NCI-H2171 (cell line): ENCODE results near the gene FAM149A.

ENCODE experiments used
- DNase-seq: peaks from one replicate; lab custom pipeline; 2025; lab: John Stamatoyannopoulos, UW

The FAM149A gene

DNA sequence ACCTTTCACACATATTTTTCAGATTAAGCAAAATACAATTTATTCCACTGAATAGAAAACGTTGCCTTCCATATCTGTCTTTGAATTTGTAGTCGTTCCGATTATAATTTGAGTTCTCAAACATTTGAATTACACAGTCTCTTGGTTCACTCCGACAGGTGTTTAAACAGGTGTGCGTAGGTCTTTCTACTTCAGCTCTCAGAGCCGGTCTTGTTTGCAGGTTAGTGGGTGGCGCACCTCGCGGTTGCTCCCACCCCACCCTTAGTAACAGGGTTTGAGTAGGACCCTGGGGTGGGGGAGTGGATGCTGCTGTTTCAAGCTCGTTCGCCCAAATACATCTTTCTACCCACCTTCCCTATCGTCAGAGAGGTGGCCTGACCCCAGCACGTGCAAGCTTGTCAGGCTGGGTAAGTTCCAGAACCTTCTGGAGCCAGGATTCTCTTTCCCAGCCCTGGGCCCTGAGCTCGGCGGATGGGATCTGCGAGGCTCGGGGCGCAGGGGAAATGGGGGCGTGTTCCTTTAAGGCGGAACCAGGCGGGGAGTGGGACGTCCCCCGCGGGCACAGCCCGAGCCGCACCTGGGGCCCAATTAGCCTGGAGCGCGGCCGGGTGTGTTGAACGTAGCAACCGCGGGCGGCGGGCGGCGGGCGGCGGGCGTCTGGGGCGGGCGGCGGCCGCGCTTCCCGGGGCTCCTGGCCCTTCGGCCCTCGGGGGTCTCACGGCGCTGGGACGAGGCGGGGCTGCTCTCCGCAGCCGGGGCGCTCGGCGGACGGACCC is at the start of gene FAM149A:
FAM149A (plus strand) TSS at position 591 of the 776 bp plus-strand sequence.
- no peak for DNase-seq

GRCh38 chr4:186058253-186058979 is 46.1 kb upstream of the FAM149A start:
- DNase-seq = no peak

- DNase-seq = no peak
These were observed 45.6 kb upstream of the FAM149A start for GRCh38 chr4:186058980-186059316.

- no peak for DNase-seq
These were observed 42.6 kb upstream of the FAM149A start for GRCh38 chr4:186061921-186062320.

DNA sequence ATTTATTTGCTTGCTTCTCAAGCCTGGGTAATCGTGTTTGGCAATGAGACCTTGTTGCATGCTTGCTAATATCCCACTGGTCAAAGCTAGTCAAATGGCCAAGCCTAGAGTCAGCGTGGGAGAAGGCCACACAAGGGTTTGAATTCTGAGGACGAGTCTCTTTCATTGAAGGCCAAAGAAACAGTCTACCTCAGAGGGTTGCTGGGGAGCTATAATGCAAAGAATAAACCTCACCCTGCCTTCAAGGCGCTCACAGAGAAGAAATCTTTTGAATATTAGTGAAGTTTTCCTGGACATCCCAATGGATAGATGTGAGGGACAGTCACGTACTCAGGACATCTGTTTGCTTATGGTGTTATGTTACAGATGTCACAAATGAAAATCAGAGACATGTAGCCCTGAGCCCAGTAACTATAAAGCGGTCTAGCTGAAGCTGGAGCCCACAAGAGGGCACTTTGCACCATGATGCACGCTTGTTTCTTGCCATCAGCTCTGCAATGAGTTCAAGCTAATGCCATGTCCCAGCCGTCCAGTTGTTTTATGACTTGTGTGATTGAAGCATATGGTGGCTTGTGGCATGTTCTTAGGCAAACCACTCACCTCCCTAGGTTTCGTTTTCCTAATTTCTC is 36.6 kb upstream of the FAM149A start:
- no peak for DNase-seq

DNA sequence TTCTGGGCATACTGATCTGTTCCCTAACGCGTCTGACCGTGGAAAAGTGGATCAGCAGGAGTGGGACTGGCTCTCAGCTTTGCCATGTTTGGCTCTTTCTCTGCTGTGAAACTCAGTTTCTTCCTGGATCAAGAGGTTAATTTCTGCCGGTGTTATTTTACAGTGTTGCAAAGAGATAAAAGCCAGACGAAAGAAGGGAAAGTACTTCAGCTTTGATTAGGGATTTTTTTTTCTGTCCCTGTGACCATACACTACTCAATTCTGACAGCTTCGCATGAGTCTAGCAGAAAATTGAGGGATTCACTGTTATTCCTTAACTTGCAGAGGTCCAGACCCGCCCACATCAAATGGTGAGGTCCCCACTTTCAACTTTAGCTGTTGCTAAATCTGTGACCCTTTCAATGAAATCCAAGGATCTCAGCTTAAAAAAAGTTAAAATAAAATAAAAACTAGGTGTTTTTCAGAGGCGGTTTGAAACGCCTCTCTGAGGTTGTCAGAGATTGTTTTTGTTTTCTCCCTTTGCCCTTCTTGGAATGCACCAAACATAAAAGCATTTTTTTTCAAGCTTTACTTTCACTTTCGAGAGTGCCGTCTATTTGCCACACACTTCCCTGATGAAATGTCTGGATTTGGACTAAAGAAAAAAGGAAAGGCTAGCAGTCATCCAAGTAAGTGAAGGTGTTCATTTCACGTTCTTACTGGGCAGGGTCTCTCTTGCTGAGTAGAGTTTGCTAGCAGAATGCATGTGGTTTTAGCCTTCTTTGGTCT is 35.7 kb upstream of the FAM149A start, which contains the start of gene TLR3:
TLR3 (plus strand) TSS at position 576 of the 768 bp plus-strand sequence. CDS start 7,464 bp downstream, outside the sequence.
- DNase-seq = no peak

GRCh38 chr4:186069729-186070128 is 34.8 kb upstream of the FAM149A start:
- no peak for DNase-seq

DNA sequence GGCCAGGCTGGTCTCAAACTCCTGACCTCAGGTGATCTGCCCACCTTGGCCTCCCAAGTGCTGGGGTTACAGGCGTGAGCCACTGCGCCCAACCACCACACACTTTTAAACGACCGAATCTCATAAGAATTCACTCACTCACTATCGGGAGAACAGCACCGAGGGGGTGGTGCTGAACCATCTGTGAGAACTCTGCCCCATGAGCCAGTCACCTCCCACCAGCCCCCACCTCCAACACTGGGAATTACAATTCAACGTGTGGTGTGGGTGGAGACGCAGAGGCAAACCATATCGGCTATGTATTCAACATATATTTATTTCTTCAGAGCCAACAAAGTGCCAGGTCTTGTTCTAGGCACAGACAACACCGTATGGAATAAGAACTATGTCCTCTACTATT is 32.0 kb upstream of the FAM149A start:
- no peak for DNase-seq

DNA sequence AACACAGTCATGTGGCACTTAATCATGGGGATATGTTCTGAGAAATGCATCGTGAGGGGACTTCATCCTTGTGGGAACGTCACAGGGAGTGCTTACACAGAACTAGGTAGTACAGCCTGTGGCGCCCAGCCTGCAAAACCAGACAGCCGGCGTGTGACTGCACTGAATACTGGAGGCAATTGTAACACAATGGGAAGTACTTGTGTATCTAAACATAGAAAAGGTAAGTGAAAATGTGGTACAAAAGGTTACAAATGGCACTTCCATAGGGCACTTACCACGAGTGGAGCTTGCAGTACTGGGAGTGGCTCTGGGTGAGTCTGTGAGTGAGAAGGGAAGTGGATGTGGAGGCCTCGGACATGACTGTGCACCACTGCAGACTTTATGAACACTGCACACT is 30.3 kb upstream of the FAM149A start:
- DNase-seq = no peak

GRCh38 chr4:186078981-186079638 is 25.4 kb upstream of the FAM149A start:
- DNase-seq = no peak

DNA sequence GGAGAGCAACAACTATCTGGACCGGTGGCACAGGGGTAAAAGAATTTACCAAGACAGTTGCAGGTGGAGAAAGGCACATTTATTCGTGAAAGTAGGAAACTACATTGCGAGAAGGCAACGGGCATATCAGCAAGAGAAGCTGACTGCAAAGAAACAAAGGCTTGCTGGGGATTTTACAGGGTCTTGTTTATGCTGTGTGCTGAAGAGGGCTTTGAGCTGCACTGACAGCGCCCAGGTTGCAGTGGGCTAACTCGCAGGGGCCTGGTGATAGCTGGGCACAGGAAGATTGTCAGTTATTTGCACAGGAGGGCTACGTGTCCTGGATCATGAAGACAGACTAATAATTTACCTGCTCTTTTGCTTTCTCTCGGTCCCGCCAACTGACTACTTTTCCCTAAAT is 24.8 kb upstream of the FAM149A start:
- no peak for DNase-seq

- no peak for DNase-seq
These were observed 23.2 kb upstream of the FAM149A start for GRCh38 chr4:186081202-186081807.

DNA sequence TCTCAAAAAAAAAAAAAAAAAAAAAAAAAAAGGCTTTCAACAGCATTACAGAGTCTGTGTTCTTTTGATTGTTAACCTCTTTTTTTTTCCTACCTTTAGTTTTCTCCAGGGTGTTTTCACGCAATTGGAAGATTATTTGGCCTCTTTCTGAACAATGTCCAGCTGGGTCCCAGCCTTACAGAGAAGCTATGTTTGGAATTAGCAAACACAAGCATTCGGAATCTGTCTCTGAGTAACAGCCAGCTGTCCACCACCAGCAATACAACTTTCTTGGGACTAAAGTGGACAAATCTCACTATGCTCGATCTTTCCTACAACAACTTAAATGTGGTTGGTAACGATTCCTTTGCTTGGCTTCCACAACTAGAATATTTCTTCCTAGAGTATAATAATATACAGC is 22.3 kb upstream of the FAM149A start:
- DNase-seq = no peak

DNA sequence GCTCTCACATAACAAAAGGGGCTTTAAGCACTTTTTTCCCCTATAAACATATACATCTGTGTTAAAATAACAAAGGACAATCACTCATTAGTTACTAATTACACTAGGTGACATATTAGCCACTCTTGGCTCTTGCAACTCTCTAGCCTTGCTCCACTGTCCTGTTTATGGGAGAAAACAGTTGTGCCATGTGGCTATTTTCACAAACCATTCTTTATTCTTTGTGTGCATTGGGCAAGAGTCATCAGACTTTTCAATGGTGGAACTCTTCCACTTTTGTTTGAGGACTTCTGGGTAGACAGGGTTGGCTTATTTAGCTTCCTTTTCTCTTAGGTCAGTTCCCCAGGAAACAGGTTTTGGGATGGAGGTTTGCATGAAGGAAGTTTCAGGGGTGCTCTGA is 16.0 kb upstream of the FAM149A start:
- no peak for DNase-seq

- DNase-seq = no peak
These were observed 12.2 kb upstream of the FAM149A start for GRCh38 chr4:186092296-186092695.

DNA sequence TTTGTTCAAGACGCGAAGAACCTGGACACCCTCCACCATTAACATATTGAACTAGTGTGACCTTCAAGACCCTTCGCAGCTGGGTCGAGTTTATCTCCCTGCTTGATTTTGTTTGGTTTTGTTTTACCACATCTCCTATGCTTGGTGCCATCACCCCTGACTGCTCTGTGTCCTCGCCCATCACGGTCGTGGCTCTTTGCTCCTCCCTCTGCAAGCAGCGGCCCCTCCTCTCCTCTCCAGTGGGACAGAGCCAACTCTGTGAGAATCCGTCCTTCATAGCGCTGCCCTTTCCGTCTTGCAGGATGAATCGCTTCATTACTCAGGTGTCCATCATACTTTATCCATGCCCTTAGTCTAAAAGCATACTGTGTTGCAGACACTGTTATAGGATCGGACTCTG is 9.1 kb upstream of the FAM149A start:
- DNase-seq = no peak

DNA sequence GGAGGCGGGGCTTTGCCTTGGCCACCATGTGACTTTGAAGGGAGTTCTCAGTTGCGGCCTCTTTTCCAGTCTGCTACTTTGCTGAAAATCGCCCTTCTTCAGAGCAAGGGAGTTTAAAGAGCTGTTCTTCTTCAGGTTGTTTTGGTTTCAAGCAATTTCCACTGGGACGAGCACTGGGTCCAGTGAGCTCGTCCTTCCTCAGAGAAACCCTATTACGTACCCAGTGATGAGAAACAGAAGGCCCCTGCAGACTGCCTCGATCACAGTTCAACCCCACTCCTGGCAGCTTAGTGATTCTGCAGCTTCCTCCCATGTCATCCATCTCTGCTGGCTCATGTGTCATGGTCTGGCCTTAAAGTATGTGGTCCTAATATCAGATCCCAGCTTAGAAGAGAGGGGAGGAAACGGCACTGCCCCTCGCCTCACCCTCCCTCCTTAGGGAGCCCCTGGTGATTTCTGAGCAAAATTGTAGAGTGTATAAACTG is 7.8 kb upstream of the FAM149A start:
- no peak for DNase-seq

DNA sequence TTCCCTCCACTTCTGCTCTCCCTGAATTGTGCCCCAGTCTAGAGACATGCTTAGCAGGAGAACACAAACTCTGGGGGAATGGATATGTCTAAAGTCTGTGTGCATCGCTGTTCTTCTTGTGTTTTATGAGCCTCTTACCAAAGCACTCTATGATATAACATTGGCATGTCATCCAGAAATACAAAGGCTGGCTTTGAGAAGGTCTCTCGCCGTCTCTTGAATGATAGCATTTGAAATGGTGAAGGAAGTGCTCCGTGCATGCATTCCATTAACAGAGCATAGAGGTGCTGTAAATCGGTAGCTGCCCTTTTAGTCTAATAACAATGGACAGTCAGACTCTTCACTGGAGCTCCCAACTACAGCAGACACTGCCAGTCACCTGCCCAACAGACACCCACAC is 7.1 kb upstream of the FAM149A start:
- no peak for DNase-seq

GRCh38 chr4:186102931-186103330 is 1.6 kb upstream of the FAM149A start:
- DNase-seq = no peak

GRCh38 chr4:186104890-186105646 is 564 bp downstream of the FAM149A start:
- DNase-seq = no peak
